Stimulated activated CD4-positive, alpha-beta T cell treated with anti-CD3 and anti-CD28 coated beads, Interleukin-12 subunit alpha, Interleukin-12 subunit beta, amount 100 ng/mL, for 24 hours (primary cell): Measurements from ENCODE around the gene MFSD2B.
"Not testable (repeated sequence)": the region's sequence is repeated elsewhere in the genome, so short reads cannot be mapped to it uniquely, and the experiment has no call there.

ENCODE experiments used
- DNase-seq, 2 experiments: peaks; one replicate each; pipeline ENCODE4 v3.0.0-alpha.2; 2020; ENCODE audit warnings: low read depth in 2 of 2

The MFSD2B gene

DNA sequence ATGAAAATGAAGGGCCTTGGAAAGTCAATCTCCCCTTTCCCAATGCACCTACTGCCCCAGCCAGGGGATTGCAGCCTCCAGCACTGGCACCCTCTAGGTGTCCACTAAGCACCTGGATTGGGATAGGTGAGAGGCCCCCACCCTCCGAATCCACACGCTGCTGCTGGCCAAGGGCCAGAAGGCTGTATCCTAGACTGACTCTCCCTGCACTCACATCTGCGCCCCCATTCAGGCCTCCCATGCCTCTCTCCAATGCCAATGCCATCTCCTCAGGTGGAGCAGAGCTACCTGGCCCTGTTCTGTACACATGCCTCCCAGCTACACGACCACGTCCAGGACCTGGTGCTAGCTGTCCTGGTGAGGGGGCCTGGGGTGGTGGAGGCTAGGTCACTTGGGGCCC, 9.8 kb downstream of the MFSD2B start:
- no peak for DNase-seq

DNA sequence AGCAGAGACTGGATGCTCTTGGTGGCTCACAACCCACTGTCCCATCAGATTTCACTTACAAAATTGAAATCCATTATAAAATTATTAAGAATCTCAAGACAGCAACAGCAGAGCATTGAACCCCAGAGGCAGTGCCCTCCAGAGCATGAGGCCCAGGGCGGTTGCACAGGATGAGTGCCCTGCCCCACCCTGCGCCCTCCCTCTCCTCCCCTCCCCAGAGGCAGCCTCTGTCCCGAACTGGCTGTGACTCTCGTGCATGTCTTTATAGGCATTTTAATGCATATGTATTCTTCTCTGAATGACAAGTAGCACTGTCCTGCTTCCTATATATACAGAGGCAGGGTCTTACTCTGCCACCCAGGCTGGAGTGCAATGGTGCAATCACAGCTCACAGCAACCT, 10.4 kb downstream of the MFSD2B start:
- no peak for DNase-seq

DNA sequence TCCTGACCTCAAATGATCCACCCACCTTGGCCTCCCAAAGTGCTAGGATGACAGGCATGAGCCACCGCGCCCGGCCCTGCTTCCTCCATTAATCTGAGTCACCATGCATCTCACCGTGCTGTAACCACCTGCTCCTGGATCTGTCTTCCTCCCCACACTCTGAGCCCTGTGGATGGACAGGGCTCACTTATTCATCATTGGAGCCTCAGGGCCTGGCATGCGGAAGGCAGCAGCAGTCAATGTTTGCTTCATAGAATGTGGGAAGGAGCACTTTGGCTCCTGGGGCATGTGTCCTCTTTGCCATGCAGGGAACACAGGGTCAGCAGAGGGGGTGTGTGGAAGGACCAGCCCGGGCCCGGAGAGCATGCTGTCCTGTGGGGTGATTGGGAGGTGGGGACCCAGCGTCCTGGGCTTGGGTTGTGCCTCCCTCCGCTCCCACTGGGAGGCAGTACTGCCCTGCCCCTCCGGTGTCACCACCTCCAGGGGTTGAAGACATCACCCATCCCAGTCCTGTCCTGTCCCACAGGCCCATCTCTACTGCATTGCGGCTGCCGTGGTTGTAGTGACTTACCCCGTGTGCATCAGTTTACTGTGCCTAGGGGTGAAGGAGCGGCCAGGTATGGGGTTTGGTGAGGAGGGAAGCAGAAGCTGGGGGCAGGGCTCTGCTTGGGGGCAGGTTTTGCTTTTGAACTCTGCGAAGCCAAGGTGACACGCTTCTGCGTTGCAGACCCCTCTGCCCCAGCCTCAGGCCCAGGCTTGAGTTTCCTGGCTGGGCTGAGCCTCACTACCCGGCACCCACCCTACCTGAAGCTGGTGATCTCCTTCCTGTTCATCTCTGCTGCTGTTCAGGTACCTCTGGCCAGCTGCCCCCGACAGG, 11.5 kb downstream of the MFSD2B start:
- DNase-seq = no peak

DNA sequence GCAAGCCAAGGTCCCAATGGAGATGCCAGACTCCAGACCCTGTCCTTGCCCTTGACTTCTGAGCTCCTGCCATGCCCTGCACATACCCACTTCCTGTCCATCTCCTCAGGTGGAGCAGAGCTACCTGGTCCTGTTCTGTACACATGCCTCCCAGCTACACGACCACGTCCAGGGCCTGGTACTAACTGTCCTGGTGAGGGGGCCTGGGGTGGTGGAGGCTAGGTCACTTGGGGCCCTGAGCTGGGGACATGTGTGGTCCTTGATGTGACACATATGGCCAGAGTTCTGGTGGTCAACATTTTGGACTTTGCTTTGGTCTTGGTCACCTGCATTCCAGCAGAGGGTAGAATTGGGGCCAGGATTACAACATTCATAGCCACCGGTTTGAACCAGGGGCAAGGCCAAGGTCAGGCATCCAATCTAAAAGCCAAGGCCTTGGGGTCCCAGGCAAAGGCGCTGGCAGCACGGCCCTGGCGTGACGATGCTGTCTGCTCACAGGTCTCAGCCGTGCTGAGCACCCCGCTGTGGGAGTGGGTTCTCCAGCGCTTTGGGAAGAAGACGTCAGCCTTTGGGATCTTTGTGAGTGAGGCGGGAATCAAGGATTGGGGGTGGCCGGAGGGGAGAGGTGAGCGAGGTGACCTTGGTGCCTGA, 12.6 kb downstream of the MFSD2B start:
- DNase-seq = no peak

DNA sequence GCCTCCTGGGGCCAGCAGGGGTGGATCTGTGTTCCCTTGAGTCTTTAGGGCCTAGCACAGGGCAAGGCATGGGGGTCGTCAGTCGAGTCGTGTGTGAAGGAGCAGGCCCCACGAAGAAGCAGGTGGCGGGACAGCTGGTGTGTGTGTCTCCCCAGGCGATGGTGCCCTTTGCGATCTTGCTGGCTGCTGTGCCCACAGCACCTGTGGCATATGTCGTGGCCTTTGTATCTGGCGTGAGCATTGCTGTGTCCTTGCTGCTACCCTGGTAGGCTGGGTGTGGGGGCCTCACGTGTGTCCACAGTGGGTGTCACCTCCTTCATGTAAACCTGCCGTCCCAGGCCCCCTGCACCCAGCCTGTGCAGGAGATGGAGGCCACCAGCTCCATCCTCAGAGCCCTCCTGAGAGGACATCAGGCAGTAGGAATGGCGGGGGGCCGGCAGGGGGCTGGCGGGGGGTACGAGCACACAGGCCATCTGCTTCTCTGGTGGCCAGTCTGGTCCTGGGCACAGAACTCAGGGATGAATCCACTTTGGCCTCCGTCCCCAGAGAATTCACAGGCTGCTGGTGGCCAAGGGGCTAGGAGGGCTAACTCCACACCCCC, 13.2 kb downstream of the MFSD2B start:
- DNase-seq = no peak

DNA sequence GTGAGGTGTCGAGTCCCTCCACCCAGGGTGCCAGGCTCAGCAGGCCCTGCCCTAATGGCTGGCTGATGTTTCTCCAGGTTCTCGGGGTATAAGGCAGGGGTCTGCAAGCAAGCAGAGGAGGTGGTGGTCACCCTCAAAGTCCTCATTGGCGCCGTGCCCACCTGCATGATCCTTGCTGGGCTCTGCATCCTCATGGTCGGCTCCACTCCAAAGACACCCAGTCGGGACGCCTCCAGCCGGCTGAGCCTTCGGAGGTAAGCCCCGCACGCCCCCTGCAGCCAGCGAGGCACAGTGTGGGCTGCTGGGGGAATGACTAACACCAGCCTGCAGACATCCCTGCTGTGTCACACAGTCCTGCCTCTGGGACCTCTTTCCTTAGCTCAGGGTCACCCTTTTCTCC, 14.1 kb downstream of the MFSD2B start:
- DNase-seq = no peak

DNA sequence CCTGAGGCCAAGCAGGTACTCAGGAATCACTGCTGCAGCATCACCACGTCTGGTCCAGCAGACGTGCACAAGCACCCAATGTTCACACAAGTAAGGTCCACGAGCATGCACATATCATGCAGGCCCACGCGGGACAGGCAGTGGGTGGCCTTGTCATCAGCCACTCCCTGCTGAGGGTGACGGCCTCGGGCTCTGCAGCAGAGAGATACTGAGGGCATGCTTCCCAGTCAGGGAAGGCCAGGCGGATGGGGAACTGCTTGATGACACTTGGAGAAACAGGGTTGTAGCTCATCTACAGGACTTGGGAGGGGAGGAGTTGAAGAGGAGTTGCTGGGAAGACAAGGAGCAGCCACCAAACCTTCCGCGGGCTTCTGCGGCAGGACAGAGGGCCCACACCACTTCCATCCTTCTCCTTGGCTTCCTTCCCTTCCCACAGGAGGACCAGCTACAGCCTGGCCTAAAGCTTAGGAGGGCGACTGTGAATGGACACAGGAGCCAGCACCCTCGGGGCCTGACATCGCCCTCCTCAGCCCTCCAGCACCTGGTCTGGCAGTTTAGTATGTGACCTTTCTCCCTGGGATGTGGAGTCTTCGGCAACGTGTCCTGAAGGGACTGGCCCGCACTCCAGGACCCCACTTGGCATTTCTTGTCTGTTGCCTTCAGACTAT, 15.2 kb downstream of the MFSD2B start:
- DNase-seq = no peak

DNA sequence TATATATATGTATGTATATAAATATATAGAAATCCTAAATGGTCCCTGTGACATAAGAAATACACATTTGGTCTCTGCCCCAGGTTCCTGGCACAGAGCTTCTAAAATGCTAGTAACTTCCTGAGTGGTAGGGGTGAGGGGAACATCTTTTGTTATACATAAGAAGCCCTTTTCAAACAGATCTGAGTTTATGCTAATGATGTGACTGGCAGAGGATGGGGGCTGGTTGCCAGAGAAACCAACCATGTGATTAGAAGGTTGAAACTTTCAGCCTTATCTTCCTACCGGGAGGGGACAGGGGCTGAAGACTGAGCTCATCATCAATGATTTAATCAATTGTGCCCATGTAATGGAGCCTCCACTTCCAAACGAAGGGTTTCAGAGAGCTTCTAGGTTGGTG, 16.3 kb downstream of the MFSD2B start:
- DNase-seq = no peak

DNA sequence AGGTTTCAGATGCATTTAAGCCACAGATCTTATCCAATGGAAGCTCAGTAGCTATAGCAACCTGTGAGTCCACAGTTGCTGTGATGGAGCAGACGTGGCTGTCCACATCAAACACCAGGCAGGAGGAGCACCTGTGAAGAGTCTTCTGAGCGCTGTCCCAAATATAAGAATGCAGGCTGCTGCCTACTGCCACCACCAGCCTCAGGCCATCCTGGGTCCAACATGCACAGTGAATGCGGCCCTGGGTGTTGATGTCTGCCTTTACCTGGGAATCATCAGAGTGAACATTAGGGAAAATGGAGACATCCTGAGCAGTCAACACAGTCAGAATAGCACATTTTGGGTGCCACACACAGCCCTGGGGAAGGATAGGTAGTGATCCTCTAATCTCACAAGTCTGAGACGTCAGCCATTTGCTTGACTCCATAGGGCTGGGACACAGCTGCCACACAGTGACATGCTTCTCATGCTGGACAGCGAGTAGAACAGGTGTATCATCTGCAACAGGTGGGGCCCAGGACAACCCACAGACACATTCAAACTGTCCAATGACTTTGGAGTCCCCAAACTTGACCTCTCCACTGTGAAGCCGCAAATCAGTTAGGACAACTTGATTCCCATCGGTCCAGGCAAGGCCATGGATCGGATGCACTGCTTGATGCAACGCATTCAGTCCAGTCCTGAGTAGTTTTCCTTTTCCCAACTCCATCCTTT, 29.1 kb downstream of the MFSD2B start:
- DNase-seq = no peak

DNA sequence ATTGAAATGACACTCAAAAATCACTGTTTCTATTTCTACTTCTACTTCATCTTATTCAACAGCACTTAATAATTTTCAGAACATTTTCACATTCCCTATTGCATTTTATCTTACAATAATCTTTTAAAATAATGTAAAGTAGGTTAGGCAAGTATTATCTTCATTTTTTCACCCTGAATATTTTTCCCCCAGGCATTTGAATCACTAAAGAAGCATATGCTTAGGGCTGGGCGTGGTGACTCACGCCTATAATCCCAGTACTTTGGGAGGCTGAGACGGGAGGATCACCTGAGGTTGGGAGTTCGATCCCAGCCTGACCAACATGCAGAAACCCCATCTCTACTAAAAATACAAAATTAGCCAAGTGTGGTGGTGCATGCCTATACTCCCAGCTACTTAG, 30.6 kb downstream of the MFSD2B start:
- DNase-seq = no peak

DNA sequence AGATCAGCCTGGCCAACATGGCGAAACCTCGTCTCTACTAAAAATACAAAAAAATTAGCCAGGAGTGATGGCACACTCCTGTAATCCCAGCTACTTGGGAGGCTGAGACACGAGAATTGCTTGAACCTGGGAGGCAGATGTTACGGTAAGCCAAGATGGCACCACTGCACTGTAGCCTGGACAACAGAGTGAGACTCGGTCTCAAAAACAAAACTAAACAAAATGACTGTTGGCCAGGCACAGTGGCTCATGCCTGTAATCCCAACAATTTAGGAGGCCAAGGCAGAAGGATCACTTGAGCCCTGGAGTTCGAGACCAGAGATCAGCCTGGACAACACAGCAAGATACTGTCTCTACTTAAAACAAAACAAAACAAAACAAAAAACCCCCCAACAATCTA, 33.2 kb downstream of the MFSD2B start:
- not testable (repeated sequence) for DNase-seq

DNA sequence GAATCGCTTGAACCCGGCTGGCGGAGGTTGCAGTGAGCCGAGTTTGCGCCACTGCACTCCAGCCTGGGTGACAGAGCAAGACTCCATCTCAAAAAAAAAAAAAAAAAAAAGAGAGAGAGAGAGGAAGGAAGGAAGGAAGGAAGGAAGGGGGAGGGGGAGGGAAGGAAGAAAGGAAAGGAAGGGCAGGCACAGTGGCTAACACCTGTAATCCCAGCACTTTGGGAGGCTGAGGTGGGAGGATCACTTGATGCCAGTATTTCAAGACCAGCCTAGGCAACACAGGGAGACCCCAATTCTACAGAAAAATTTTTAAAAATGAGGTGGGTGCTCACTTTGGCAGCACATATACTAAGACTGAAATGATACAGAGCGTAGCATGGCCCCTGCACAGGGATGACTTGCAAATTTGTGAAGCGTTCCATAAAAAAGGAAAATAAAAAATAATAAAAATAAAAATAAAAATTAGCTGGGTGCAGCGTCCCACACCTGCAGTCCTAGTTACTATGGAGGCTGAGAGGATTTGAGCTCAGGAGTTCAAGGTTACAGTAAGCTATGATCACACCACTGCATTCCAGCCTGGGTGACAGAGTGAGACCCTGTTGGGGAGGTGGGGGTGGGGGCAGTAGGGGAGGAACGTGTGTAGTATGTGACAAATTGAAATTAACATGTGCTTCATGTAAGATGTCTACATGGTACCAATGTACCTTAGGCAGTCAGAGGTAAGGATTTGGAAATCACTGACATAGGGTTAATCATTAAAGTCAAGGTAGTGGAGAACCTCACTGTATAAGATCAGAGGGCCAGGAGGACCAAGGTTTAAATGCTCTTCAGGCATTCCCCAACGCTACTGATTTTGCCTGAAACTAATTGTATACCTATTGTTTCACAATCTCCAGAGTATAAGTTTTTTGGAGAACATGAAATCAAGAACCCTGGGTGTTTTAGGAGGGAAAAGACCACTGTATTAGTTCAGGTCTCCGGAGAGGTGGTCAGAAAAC, 35.9 kb downstream of the MFSD2B start:
- DNase-seq = no peak

DNA sequence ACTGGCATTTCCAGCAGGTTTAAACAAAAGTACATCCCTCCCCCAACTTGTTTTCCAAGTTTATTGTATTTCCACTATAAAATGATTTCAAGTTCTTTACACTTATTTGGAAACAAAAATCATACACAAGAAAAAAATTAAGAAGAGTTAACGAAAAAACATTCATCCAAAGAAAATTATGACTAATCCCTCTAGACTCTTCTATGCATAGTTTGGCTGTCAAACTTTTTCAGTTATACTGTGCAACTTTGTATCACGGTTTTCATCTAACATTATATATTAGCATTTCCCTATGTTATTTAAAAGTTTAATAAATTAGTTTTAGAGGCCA, 36.7 kb downstream of the MFSD2B start:
- DNase-seq = no peak

DNA sequence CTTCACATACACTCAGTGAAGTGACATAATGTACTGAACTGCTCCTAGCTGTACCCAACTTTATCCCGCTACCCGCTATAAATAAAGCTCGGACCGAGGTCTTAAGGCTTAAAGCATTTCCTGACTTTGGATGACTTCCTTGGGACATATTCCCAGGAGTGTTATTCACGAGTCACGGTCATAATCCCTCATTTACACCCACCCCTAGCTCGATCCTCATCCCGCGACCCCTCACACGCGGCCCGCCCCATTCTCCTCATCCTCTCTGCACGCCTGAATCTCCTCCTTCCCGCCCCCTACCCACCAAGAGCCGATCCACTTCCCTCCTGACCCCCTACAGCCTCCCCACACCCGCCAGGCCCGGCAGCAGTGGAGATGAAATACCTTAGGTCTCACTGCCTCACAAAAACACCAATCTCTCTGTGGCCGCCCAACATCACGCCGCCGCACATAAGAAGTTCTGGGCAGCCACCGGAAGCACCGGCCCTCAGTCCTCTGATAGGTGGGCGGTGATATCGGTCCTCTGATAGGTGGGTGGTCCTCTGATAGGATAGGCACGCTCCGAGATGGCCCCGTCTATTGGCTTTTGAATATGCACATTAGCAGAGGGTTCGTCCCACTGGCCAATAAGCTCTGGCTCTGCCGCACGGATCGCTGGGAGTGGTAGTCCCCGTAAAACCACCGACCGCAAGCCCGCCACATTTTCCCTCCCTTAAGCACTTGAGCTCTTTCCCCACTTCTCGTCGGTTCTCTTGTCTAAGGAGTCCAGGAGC, 37.2 kb downstream of the MFSD2B start, which contains the start of gene WDCP:
TSS of gene WDCP (minus strand) at position 462 of the 773 bp plus-strand sequence. CDS start 7,897 bp downstream, outside the sequence.
- peak; percentile 85 to 92 for DNase-seq

DNA sequence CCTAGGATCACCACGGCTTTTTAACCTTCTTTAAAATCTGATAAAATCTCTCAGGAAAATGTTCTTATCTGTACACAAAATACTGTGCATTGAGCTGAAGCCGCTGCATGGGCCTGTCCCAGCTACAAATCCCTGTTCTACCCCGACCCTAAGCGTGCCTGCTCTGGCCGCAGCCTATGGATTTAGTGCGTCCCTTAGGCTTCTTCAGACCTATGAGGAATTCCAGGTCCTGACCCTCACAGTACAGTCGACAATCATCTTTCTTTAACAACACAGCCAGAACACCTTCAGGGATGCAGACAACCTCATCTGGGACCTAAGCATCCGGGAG, 37.8 kb downstream of the MFSD2B start:
- no peak for DNase-seq

DNA sequence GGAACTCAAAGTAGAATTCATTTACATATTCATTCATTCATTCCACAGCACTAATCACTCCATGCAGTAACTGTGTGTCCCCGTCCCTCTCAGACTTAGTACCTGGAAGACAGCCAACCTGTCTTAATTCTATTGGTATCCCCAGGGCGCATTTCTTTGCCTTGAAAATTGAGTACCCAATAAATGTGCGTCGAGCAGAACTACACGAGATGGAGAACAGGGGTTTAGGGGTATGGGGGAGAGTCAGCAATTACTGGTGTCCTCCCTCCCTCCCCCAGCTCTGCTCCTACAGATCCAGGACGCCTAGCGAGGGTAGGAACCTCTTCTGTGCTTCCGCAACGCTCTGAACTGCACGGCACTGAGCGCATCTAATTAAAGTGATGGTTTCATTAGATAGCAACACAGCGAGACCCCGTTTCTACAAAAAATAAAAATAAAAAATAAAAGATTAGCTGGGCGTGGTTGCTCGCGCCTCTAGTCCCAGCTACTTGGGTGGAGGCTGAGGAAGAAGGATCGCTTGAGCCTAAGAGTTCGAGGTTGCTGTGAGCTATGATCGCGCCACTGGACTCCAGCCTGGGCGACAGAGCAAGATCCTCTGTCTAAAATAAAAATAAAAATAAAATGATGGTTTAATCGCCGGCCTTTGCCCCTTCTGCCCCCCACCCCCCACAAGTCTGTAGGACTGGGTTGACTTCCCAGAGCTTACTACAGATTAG, 39.0 kb downstream of the MFSD2B start:
- DNase-seq = no peak

DNA sequence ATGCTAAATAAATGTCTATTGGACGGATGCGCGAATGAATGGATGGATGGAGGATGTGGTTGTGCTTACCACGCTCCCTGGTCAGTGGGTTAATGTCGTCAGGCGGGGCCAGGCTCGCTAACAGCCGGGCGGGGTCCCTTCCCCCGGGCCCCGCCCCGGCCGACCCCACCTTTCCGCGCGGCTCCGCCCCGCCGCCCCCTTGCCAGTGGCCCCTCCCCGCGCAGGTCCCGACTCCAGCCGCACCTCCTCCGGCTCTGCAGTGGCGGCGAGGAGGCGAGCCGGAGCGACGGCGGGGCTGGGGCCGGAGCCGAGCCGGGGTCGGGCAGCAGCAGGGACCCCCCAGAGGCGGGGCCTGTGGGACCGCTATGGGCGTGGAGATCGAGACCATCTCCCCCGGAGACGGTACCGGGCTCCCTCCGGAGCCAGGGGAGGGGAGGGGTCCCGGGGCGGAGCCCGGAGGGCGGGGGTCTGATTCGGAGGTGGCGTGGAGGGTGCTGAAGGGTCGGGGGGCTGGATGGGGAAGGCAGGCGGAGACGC, 39.7 kb downstream of the MFSD2B start, which contains the start of gene FKBP1B:
TSS of gene FKBP1B (plus strand) at position 257 of the 537 bp plus-strand sequence. CDS start at position 366, 109 bp downstream.
- peak in 1 of 2 experiments; percentile 50 for DNase-seq
